Measurements from ENCODE around the gene PPP1R15B.
A peak's percentile ranks its signal among the peaks of the same experiment; 100 is the strongest.

PPP1R15B gene

DNA sequence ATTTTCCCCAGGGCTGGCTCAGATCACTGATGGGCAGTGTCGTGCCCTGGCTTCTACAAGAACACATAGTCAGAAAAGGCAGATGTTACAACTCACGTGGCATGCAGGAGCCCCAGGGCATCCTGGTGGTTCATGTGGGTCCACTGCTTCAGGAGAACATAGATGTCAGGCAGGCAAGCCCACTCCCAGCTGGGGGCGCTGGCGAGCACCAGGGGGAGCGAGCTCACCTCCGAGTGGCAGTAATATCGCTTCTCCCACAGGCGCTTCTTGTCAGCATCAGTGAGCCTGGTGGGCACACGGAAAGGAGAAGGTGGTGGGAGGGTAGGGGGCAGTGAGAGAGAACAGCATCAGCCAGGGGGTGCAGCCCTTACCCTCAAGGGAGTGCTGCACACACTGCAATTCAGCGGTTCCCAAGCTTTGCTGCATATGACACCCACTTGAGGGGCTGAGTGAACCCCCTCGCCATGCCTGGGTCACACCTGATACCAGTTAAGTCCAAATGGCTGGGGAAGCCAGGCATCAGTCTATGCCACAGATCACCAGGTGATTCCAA, 34.3 kb upstream of the PPP1R15B start:
- Histone ChIP-seq H3K4me3 (replicated peaks; ENCODE audit: insufficient read depth, low read length) (no peak overlapping the region), H3K27me3 (ENCODE audit: insufficient read depth, poor library complexity, severe bottlenecking) (no peaks in the 10 kb centered on the region), H3K27ac (replicated peaks) (no peak overlapping the region)
- TF ChIP-seq SPI1 (IDR thresholded peaks at IDR 0.05; ENCODE audit: borderline replicate concordance, low read depth) (no peak), POLR2AphosphoS5 (IDR thresholded peaks at IDR 0.05; ENCODE audit: low read depth) (no peak), GABPA (IDR thresholded peaks at IDR 0.05; ENCODE audit: low read depth) (no peak), REST (IDR thresholded peaks at IDR 0.05; ENCODE audit: insufficient replicate concordance, low read depth) (no peak)
- TF ChIP-seq, protein P1, sequence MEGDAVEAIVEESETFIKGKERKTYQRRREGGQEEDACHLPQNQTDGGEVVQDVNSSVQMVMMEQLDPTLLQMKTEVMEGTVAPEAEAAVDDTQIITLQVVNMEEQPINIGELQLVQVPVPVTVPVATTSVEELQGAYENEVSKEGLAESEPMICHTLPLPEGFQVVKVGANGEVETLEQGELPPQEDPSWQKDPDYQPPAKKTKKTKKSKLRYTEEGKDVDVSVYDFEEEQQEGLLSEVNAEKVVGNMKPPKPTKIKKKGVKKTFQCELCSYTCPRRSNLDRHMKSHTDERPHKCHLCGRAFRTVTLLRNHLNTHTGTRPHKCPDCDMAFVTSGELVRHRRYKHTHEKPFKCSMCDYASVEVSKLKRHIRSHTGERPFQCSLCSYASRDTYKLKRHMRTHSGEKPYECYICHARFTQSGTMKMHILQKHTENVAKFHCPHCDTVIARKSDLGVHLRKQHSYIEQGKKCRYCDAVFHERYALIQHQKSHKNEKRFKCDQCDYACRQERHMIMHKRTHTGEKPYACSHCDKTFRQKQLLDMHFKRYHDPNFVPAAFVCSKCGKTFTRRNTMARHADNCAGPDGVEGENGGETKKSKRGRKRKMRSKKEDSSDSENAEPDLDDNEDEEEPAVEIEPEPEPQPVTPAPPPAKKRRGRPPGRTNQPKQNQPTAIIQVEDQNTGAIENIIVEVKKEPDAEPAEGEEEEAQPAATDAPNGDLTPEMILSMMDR (IDR thresholded peaks at IDR 0.05; ENCODE audit: insufficient read depth, low read length), result peak; percentile 48
- peak in 1 of 2 experiments; percentile 58 for DNase-seq (ENCODE audit: low read depth in 1 of 2, low spot score in 1 of 2)

DNA sequence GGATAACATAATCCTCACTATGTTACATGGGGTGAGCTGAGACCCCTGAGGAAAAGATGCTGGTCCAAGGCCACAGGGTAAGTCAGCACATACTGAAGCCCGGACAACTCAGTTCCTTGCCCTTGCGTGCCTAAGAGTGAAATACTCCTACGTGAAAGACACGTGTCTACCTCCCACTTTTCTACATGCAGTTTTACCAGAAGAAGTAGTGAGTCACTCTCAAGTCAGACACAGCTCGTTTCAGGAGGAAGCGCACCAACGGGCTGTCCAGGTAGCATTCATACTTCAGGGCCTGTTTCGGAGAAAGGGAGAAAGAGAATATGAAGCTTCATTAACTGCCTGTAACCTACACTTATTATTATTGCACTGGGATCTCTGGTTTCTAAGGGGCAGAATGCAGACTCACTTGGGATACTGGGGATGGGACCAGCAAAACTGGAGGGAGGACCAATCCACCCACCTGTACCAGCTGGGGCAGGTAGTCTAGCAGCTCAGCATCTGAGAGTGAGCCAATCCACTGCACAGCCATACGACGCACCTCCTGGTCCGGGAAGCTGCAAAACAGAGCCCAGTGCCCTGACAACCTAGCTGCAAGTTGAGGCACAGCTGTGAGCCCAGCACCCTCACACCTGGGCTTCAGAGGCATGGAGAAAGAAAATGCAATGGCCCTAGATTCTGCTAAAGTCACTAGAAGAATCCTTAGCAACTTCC, 32.4 kb upstream of the PPP1R15B start:
- TF ChIP-seq, protein P1 (IDR thresholded peaks at IDR 0.05; ENCODE audit: insufficient read depth, low read length), result no peak
- TF ChIP-seq GABPA (IDR thresholded peaks at IDR 0.05; ENCODE audit: low read depth) (no peak), REST (IDR thresholded peaks at IDR 0.05; ENCODE audit: insufficient replicate concordance, low read depth) (no peak), POLR2AphosphoS5 (IDR thresholded peaks at IDR 0.05; ENCODE audit: low read depth) (no peak), SPI1 (IDR thresholded peaks at IDR 0.05; ENCODE audit: borderline replicate concordance, low read depth) (no peak)
- Histone ChIP-seq H3K4me3 (replicated peaks; ENCODE audit: insufficient read depth, low read length) (no peak overlapping the region), H3K27me3 (ENCODE audit: insufficient read depth, poor library complexity, severe bottlenecking) (no peaks in the 10 kb centered on the region), H3K27ac (replicated peaks) (no peak overlapping the region)
- DNase-seq (ENCODE audit: low read depth in 1 of 2, low spot score in 1 of 2), result peak in 1 of 2 experiments; percentile 77

DNA sequence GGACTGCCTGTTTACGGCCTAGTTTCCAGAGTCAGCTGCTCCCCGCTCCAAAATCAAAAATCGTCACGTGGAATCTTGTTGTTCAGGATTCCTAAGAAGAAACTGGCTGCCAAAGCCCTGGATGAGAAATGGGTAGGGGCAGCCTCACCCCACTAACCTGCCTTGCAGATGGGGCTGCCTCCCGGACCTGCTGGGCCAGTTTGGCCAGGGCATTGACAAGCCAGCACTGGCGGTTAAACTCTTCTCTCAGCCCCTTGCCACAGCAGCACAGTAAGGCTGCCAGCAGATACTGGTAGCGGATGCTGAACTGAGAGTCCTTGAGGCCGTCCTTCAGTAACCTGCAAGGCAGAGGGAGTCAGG, 31.6 kb upstream of the PPP1R15B start:
- H3K27me3 ChIP-seq (ENCODE audit: insufficient read depth, poor library complexity, severe bottlenecking), result no peaks in the 10 kb centered on the region
- DNase-seq (ENCODE audit: low read depth in 1 of 2, low spot score in 1 of 2), result no peak
- no peak overlapping the region for H3K4me3 ChIP-seq (replicated peaks; ENCODE audit: insufficient read depth, low read length)
- no peak for TF ChIP-seq SPI1 (IDR thresholded peaks at IDR 0.05; ENCODE audit: borderline replicate concordance, low read depth)
- TF ChIP-seq POLR2AphosphoS5 (IDR thresholded peaks at IDR 0.05; ENCODE audit: low read depth), result no peak
- TF ChIP-seq REST (IDR thresholded peaks at IDR 0.05; ENCODE audit: insufficient replicate concordance, low read depth), result no peak
- TF ChIP-seq, protein P1 (IDR thresholded peaks at IDR 0.05; ENCODE audit: insufficient read depth, low read length), result no peak
- TF ChIP-seq GABPA (IDR thresholded peaks at IDR 0.05; ENCODE audit: low read depth), result no peak
- H3K27ac ChIP-seq (replicated peaks), result no peak overlapping the region
